HEK293 (cell line): ENCODE measurements around the gene WWOX.

Experiments
- CTCF ChIA-PET: fragments of 350-600 bp; formaldehyde crosslinking; extraction: SDS; loops from one replicate; lab custom pipeline; 2021; ENCODE audit warnings: antibody characterized with exemption; lab: Yijun Ruan, JAX
- POLR2A ChIA-PET: fragments of 300-600 bp; formaldehyde crosslinking; extraction: SDS; loops from one replicate; lab custom pipeline; 2020; ENCODE audit warnings: antibody characterized with exemption, inconsistent platforms; lab: Yijun Ruan, JAX
- H3K27ac ChIP-seq: fragments of 200-500 bp; sonication (Bioruptor generic); 2 replicates; pipeline ENCODE4 v1.5.1; 2014; ENCODE audit warnings: low read depth, low read length, control low read depth, inconsistent platforms; ENCODE audit errors: extremely low read depth
- H3K36me3 ChIP-seq, 2 experiments: fragments of 200-500 bp in 1 of 2; sonication (Bioruptor generic) in 1 of 2; 1 replicate in 1 of 2; 2 replicates in 1 of 2; pipeline ENCODE4 v1.5.1; 2014 to 2017; ENCODE audit warnings: inconsistent platforms in 2 of 2, low read length in 2 of 2; ENCODE audit not compliant: control insufficient read depth in 2 of 2, insufficient read depth in 1 of 2
- H3K4me1 ChIP-seq: fragments of 200-500 bp; sonication (Bioruptor generic); 2 replicates; pipeline ENCODE4 v1.5.1; 2014; ENCODE audit warnings: mild to moderate bottlenecking, low read length, inconsistent platforms; ENCODE audit not compliant: control insufficient read depth, insufficient read depth
- H3K4me3 ChIP-seq: 2 replicates; pipeline ENCODE4 v1.5.1; 2011; ENCODE audit warnings: low read depth, mild to moderate bottlenecking, control low read depth, low read length, moderate library complexity
- H3K9me3 ChIP-seq: fragments of 200-500 bp; sonication (Bioruptor generic); 2 replicates; pipeline ENCODE4 v1.5.1; 2014; ENCODE audit warnings: low read depth, low read length, inconsistent platforms; ENCODE audit not compliant: control insufficient read depth, insufficient read depth
- CTCF ChIP-seq: fragments of 450-650 bp; formaldehyde crosslinking; IDR thresholded peaks from 2 replicates; pipeline ENCODE4 v1.5.1; 2016; ENCODE audit warnings: missing biosample characterization, missing genetic modification characterization
- FEZF1 ChIP-seq: fragments of 450-650 bp; formaldehyde crosslinking; IDR thresholded peaks from 2 replicates; pipeline ENCODE4 v1.5.1; 2016; ENCODE audit warnings: missing biosample characterization, missing genetic modification characterization
- OVOL3 ChIP-seq: fragments of 450-650 bp; formaldehyde crosslinking; IDR thresholded peaks from 2 replicates; pipeline ENCODE4 v1.5.1; 2016; ENCODE audit warnings: missing biosample characterization, missing genetic modification characterization
- ZBTB20 ChIP-seq: fragments of 450-650 bp; formaldehyde crosslinking; IDR thresholded peaks from 2 replicates; pipeline ENCODE4 v1.5.1; 2016; ENCODE audit warnings: missing biosample characterization, missing genetic modification characterization
- ZBTB21 ChIP-seq: fragments of 450-650 bp; formaldehyde crosslinking; IDR thresholded peaks from 2 replicates; pipeline ENCODE4 v1.5.1; 2017; ENCODE audit warnings: missing biosample characterization, missing genetic modification characterization
- ZBTB8A ChIP-seq: fragments of 450-650 bp; formaldehyde crosslinking; IDR thresholded peaks from 2 replicates; pipeline ENCODE4 v1.5.1; 2016; ENCODE audit warnings: missing biosample characterization, missing genetic modification characterization
- ZNF112 ChIP-seq: fragments of 450-650 bp; formaldehyde crosslinking; IDR thresholded peaks from 2 replicates; pipeline ENCODE4 v1.5.0; 2017; ENCODE audit warnings: missing biosample characterization, missing genetic modification characterization
- ZNF114 ChIP-seq: fragments of 450-650 bp; formaldehyde crosslinking; IDR thresholded peaks from 2 replicates; pipeline ENCODE4 v1.5.0; 2017; ENCODE audit warnings: missing biosample characterization, missing genetic modification characterization
- ZNF121 ChIP-seq: fragments of 450-650 bp; formaldehyde crosslinking; IDR thresholded peaks from 2 replicates; pipeline ENCODE4 v1.5.1; 2016; ENCODE audit warnings: missing biosample characterization, missing genetic modification characterization
- ZNF16 ChIP-seq: fragments of 450-650 bp; formaldehyde crosslinking; IDR thresholded peaks from 2 replicates; pipeline ENCODE4 v1.5.1; 2016; ENCODE audit warnings: low read depth, missing biosample characterization, missing genetic modification characterization
- ZNF302 ChIP-seq: fragments of 450-650 bp; formaldehyde crosslinking; IDR thresholded peaks from 2 replicates; pipeline ENCODE4 v1.5.1; 2016; ENCODE audit warnings: missing biosample characterization, missing genetic modification characterization, low read depth
- ZNF354C ChIP-seq: fragments of 450-650 bp; formaldehyde crosslinking; IDR thresholded peaks from 2 replicates; pipeline ENCODE4 v1.5.1; 2016; ENCODE audit warnings: missing biosample characterization, missing genetic modification characterization, low read depth, borderline replicate concordance
- ZNF521 ChIP-seq: fragments of 450-650 bp; formaldehyde crosslinking; IDR thresholded peaks from 2 replicates; pipeline ENCODE4 v1.5.1; 2017; ENCODE audit warnings: missing biosample characterization, mild to moderate bottlenecking, missing genetic modification characterization
- ZNF626 ChIP-seq: fragments of 450-650 bp; sonication (Bioruptor Pico); formaldehyde crosslinking; IDR thresholded peaks from 2 replicates; pipeline ENCODE4 v1.5.1; 2018; ENCODE audit warnings: missing biosample characterization, missing genetic modification characterization, inconsistent platforms
- ZNF677 ChIP-seq: fragments of 450-650 bp; IDR thresholded peaks from 2 replicates; pipeline ENCODE4 v1.5.0; 2018; ENCODE audit warnings: missing biosample characterization, mild to moderate bottlenecking, missing genetic modification characterization, moderate library complexity
- ZSCAN23 ChIP-seq: fragments of 450-650 bp; formaldehyde crosslinking; IDR thresholded peaks from 2 replicates; pipeline ENCODE4 v1.5.1; 2016; ENCODE audit warnings: missing biosample characterization, missing genetic modification characterization
- TF ChIP-seq, protein P1 (sequence below): fragments of 450-650 bp; formaldehyde crosslinking; IDR thresholded peaks from 2 replicates; pipeline ENCODE4 v1.5.1; 2016; ENCODE audit warnings: missing biosample characterization, missing genetic modification characterization, borderline replicate concordance
- TF ChIP-seq, protein P2 (sequence below): fragments of 450-650 bp; formaldehyde crosslinking; IDR thresholded peaks from 2 replicates; pipeline ENCODE4 v1.5.1; 2017; ENCODE audit warnings: missing biosample characterization, missing genetic modification characterization
- TF ChIP-seq, protein P3 (sequence below): fragments of 450-650 bp; formaldehyde crosslinking; conservative IDR thresholded peaks from 2 replicates; pipeline ENCODE4 v1.5.1; 2016; ENCODE audit warnings: low read depth, missing biosample characterization, missing genetic modification characterization
- TF ChIP-seq, protein P4 (sequence below): fragments of 450-650 bp; formaldehyde crosslinking; IDR thresholded peaks from 2 replicates; pipeline ENCODE4 v1.5.1; 2016; ENCODE audit warnings: missing biosample characterization, missing genetic modification characterization

WWOX gene

DNA sequence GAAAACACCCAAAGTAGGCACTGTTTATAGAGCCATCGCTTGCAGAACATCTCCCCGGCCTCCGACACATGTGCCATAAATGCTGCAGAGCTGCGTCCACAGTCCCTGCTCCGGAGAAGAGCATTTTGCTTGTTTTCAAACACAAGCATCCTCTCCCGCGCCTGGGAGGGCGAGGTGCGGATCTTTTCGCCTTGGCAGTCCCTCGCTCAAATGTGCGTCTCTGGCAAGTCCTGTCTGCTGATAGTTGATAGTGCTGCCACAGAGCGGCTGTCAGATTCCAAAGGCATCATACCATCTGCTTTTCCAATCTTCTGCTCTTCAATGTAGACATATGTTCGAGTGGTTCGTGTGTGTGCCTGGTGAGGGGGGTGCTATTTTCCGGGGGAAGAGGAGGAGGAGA lies 897.3 kb downstream of the WWOX start:
- H3K27ac ChIP-seq = no peak overlapping the region
- H3K9me3 ChIP-seq = no peaks in the 10 kb centered on the region
- no peaks in the 10 kb centered on the region for H3K36me3 ChIP-seq
- TF ChIP-seq ZBTB20 (tag by site-specific recombination) (no peak), CTCF (tag by site-specific recombination) (no peak), ZNF354C (no peak), ZSCAN23 (no peak), OVOL3 (tag by site-specific recombination) (no peak), ZNF302 (no peak), ZNF112 (no peak), ZNF521 (tag by site-specific recombination) (no peak), ZNF114 (no peak), ZNF626 (tag by site-specific recombination) (no peak), ZNF677 (tag by site-specific recombination) (no peak), ZBTB21 (tag by site-specific recombination) (no peak), ZBTB8A (tag by site-specific recombination) (no peak), ZNF16 (no peak), ZNF121 (tag by site-specific recombination) (no peak), FEZF1 (tag by site-specific recombination) (no peak)
- TF ChIP-seq, protein P1, sequence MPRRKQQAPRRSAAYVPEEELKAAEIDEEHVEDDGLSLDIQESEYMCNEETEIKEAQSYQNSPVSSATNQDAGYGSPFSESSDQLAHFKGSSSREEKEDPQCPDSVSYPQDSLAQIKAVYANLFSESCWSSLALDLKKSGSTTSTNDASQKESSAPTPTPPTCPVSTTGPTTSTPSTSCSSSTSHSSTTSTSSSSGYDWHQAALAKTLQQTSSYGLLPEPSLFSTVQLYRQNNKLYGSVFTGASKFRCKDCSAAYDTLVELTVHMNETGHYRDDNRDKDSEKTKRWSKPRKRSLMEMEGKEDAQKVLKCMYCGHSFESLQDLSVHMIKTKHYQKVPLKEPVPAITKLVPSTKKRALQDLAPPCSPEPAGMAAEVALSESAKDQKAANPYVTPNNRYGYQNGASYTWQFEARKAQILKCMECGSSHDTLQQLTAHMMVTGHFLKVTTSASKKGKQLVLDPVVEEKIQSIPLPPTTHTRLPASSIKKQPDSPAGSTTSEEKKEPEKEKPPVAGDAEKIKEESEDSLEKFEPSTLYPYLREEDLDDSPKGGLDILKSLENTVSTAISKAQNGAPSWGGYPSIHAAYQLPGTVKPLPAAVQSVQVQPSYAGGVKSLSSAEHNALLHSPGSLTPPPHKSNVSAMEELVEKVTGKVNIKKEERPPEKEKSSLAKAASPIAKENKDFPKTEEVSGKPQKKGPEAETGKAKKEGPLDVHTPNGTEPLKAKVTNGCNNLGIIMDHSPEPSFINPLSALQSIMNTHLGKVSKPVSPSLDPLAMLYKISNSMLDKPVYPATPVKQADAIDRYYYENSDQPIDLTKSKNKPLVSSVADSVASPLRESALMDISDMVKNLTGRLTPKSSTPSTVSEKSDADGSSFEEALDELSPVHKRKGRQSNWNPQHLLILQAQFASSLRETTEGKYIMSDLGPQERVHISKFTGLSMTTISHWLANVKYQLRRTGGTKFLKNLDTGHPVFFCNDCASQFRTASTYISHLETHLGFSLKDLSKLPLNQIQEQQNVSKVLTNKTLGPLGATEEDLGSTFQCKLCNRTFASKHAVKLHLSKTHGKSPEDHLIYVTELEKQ = no peak
- TF ChIP-seq, protein P2, sequence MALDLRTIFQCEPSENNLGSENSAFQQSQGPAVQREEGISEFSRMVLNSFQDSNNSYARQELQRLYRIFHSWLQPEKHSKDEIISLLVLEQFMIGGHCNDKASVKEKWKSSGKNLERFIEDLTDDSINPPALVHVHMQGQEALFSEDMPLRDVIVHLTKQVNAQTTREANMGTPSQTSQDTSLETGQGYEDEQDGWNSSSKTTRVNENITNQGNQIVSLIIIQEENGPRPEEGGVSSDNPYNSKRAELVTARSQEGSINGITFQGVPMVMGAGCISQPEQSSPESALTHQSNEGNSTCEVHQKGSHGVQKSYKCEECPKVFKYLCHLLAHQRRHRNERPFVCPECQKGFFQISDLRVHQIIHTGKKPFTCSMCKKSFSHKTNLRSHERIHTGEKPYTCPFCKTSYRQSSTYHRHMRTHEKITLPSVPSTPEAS = no peak
- TF ChIP-seq, protein P3, sequence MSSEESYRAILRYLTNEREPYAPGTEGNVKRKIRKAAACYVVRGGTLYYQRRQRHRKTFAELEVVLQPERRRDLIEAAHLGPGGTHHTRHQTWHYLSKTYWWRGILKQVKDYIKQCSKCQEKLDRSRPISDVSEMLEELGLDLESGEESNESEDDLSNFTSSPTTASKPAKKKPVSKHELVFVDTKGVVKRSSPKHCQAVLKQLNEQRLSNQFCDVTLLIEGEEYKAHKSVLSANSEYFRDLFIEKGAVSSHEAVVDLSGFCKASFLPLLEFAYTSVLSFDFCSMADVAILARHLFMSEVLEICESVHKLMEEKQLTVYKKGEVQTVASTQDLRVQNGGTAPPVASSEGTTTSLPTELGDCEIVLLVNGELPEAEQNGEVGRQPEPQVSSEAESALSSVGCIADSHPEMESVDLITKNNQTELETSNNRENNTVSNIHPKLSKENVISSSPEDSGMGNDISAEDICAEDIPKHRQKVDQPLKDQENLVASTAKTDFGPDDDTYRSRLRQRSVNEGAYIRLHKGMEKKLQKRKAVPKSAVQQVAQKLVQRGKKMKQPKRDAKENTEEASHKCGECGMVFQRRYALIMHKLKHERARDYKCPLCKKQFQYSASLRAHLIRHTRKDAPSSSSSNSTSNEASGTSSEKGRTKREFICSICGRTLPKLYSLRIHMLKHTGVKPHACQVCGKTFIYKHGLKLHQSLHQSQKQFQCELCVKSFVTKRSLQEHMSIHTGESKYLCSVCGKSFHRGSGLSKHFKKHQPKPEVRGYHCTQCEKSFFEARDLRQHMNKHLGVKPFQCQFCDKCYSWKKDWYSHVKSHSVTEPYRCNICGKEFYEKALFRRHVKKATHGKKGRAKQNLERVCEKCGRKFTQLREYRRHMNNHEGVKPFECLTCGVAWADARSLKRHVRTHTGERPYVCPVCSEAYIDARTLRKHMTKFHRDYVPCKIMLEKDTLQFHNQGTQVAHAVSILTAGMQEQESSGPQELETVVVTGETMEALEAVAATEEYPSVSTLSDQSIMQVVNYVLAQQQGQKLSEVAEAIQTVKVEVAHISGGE = no peak
- TF ChIP-seq, protein P4, sequence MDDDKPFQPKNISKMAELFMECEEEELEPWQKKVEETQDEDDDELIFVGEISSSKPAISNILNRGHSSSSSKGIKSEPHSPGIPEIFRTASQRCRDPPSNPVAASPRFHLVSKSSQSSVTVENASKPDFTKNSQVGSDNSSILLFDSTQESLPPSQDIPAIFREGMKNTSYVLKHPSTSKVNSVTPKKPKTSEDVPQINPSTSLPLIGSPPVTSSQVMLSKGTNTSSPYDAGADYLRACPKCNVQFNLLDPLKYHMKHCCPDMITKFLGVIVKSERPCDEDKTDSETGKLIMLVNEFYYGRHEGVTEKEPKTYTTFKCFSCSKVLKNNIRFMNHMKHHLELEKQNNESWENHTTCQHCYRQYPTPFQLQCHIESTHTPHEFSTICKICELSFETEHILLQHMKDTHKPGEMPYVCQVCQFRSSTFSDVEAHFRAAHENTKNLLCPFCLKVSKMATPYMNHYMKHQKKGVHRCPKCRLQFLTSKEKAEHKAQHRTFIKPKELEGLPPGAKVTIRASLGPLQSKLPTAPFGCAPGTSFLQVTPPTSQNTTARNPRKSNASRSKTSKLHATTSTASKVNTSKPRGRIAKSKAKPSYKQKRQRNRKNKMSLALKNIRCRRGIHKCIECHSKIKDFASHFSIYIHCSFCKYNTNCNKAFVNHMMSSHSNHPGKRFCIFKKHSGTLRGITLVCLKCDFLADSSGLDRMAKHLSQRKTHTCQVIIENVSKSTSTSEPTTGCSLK (tag by site-specific recombination) = no peak
- H3K4me3 ChIP-seq = no peak overlapping the region
- H3K4me1 ChIP-seq = peaks cover 8% of the 10 kb centered on the region; the same call in 1 of the 2 replicates
- CTCF ChIA-PET = no interaction called here
- POLR2A ChIA-PET = no interaction called here
